Upper lobe of right lung (tissue), 1 donor: Measurements from ENCODE around the gene CFAP298. TPM values are rescaled to one million over a fixed set of nuclear protein-coding genes. Genes with fewer than 3 reads are reported as not detected.

ENCODE experiments used
- ATAC-seq: fragments of 200-7000 bp; cut with Tn5 transposase; one replicate; pipeline ENCODE4 v1.9.1; 2020; ENCODE audit warnings: mild to moderate bottlenecking, moderate library complexity
- DNase-seq: peaks from one replicate; pipeline ENCODE4 v3.0.0-alpha.2; 2020
- H3K27ac ChIP-seq: fragments of 200-600 bp; one replicate; pipeline ENCODE4 v1.8.0; 2022
- H3K27me3 ChIP-seq: fragments of 200-600 bp; one replicate; pipeline ENCODE4 v1.8.0; 2022; ENCODE audit warnings: mild to moderate bottlenecking
- H3K36me3 ChIP-seq: fragments of 200-600 bp; one replicate; pipeline ENCODE4 v1.8.0; 2022
- H3K4me1 ChIP-seq: fragments of 200-600 bp; one replicate; pipeline ENCODE4 v1.8.0; 2022
- H3K4me3 ChIP-seq: fragments of 200-600 bp; one replicate; pipeline ENCODE4 v1.8.0; 2022; ENCODE audit warnings: mild to moderate bottlenecking
- H3K9me3 ChIP-seq: fragments of 200-600 bp; one replicate; pipeline ENCODE4 v1.8.0; 2022
- intact Hi-C: fragments of 100-400 bp; cut with DNase I; formaldehyde crosslinking; loops from one replicate; pipeline ENCODE4 v1.11.0; 2022
- total RNA-seq: library from RNA; stranded (reverse); fragmentation: NEBNext Ultra II Directional; extraction: Animal tissue kit (Norgen Biotek cat#: 25700); gene quantifications from one replicate; pipeline ENCODE4 v1.2.1, GENCODE V29; 2021
- TF ChIP-seq, protein P1 (sequence below): fragments of 200-600 bp; IDR thresholded peaks from one replicate; pipeline ENCODE4 v1.8.0; 2022; ENCODE audit warnings: antibody characterized with exemption
- donor health status: DM: no; HTN: yes; CAD: no; lungs with severe emphysema.

The CFAP298 gene
- total RNA-seq, 1 donor from 2014 or later: 30.7 TPM

DNA sequence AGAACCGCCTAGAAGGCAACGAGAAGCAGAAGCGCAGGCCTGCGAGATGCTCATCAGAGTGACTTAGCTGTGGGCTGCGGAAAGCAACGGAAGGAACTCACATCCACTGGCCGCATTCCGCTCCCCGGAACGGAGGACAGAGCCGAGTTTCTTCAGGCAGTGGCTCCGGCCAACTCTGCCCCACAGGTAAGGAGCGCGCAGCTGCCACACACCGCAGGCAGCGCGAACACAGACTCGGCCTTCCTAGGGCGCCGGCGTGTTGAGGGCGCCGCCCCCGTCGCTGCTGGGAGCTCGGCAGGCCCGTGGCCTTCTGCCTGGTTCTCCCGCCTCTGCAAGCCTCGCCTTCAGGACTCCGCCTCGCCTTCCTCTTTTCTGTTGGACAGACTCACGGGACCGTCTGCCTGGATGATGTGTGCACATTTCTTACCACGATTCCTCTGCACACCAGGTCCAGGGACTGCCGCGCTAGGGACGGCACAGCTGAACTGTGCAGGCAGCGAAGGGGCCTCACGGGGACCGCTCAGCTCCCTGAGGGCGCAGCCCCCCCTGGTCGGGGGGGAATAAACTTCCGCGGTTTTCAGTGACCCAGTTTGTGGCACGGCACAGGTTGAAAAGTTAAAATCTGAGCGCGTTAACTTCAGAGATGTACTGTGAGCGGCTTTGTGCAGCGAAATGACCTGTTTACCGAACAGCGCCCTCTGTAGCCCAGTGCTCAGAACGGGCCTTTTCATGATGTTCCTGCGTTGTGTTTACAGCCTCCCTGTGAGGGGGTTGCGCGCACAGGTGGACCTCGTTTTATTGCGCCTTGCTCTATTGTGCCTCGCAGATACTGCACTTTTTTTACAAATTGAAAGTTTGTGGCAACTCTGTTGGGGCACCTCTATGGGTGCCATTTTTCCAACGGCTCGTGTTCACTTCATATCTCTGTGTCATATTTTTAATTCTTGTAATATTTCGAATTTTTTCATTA, 42.6 kb downstream of the CFAP298 start:
- peak overlapping the region; percentile 65 for H3K27ac ChIP-seq
- ATAC-seq (peak; percentile 95), DNase-seq (peak; percentile 89)
- no peaks in the 10 kb centered on the region for H3K27me3 ChIP-seq
- intact Hi-C loops: loop anchor here (10.0 kb wide), 1 partner anchor 165 kb away; no protein-coding TSS in a partner anchor
- peak overlapping the region; percentile 61 for H3K4me3 ChIP-seq
- H3K36me3 ChIP-seq: no peaks in the 10 kb centered on the region
- H3K4me1 ChIP-seq: peaks cover 7% of the 10 kb centered on the region
- H3K9me3 ChIP-seq: no peaks in the 10 kb centered on the region
- TF ChIP-seq, protein P1, sequence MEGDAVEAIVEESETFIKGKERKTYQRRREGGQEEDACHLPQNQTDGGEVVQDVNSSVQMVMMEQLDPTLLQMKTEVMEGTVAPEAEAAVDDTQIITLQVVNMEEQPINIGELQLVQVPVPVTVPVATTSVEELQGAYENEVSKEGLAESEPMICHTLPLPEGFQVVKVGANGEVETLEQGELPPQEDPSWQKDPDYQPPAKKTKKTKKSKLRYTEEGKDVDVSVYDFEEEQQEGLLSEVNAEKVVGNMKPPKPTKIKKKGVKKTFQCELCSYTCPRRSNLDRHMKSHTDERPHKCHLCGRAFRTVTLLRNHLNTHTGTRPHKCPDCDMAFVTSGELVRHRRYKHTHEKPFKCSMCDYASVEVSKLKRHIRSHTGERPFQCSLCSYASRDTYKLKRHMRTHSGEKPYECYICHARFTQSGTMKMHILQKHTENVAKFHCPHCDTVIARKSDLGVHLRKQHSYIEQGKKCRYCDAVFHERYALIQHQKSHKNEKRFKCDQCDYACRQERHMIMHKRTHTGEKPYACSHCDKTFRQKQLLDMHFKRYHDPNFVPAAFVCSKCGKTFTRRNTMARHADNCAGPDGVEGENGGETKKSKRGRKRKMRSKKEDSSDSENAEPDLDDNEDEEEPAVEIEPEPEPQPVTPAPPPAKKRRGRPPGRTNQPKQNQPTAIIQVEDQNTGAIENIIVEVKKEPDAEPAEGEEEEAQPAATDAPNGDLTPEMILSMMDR: peak; percentile 85

DNA sequence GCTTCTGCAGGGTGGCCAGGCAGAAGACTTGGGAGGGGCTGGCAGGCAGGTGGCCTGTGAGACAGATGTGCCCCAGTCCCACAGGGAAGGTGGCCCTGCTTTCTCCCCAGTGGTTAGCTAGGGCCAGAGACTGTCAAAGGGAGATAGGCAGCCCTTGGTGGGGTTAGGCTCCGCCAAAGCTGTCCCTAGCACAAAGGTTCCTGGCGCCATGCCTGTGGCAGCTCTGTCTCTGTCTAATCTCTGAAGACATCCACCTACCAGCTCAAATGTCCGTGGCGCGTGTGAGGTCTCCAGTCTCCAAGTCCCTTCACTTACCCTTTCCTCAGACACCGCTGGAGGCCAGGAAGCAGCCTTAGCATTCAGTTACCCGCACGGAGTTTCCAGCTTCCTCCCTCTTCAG, 44.6 kb downstream of the CFAP298 start:
- DNase-seq: no peak
- TF ChIP-seq, protein P1: no peak
- no peaks in the 10 kb centered on the region for H3K36me3 ChIP-seq
- no peak overlapping the region for H3K27ac ChIP-seq
- H3K27me3 ChIP-seq: no peaks in the 10 kb centered on the region
- no peak for ATAC-seq
- H3K9me3 ChIP-seq: no peaks in the 10 kb centered on the region
- peaks cover 7% of the 10 kb centered on the region for H3K4me1 ChIP-seq
- intact Hi-C loops: no loop called here
- H3K4me3 ChIP-seq: no peak overlapping the region

DNA sequence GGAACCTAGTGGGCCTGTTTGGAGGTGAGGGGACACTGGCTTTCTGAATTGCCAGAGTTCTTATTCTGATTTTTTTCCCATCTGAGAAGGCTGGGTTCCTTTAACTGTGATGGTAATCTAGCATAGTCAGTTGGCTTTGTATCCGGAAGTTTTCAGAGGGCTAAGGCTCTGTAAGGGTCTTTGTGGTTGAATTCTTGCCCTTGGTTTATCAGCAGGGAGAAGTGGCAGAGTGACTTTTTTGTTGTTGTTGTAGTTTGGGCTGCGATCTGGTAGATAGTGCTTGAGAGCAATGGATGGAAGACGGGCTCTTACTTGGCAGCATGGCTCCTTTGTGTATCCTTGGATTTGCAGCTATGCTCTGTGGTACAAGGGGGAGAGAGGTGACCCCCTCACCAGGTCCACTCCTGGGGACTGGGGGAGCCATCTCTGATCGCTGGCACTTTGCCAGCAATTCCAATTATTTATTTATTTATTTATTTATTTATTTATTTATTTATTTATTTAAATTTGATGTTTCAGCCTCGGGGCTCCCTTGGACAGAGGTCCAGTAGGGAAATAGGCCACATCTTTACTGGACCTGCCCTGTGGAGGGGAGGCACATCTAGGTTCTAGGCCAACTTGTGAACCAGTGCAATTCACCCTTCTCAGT, 45.3 kb downstream of the CFAP298 start:
- Histone ChIP-seq H3K27ac (no peak overlapping the region), H3K27me3 (no peaks in the 10 kb centered on the region), H3K36me3 (no peaks in the 10 kb centered on the region), H3K4me1 (peaks cover 7% of the 10 kb centered on the region), H3K4me3 (no peak overlapping the region), H3K9me3 (no peaks in the 10 kb centered on the region)
- intact Hi-C loops: no loop called here
- TF ChIP-seq, protein P1: no peak
- ATAC-seq (no peak), DNase-seq (no peak)

DNA sequence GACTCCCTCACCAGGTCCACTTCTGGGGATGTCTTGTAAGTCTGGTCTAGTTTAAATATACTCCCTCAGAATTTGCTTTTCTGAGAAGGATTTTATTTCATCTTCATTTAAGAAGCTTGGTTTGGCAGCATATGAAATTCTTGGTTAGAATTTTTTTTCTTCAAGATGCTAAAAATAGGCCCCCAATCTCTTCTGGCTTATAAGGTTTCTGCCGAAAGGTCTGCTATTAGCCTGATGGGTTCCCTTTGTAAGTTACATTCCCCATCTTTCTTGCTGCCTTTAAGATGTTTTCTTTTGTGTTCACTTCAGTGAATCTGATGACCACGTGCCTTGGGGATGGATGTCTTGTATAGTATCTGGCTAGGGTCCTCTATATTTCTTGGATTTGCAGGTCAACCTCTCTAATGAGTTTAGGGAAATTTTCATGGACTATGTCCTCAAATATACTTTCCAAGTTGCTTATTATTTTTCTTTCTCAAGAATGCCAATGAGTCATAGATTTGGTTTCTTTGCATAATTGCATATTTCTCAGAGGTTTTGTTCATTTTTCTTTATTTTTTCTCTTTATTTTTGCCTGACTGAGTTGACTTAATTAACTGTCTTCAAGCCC, 46.2 kb downstream of the CFAP298 start:
- intact Hi-C loops: no loop called here
- Histone ChIP-seq H3K4me1 (peaks cover 7% of the 10 kb centered on the region), H3K27me3 (no peaks in the 10 kb centered on the region), H3K27ac (no peak overlapping the region), H3K4me3 (no peak overlapping the region), H3K36me3 (no peaks in the 10 kb centered on the region), H3K9me3 (no peaks in the 10 kb centered on the region)
- DNase-seq: no peak
- no peak for ATAC-seq
- TF ChIP-seq, protein P1: no peak

DNA sequence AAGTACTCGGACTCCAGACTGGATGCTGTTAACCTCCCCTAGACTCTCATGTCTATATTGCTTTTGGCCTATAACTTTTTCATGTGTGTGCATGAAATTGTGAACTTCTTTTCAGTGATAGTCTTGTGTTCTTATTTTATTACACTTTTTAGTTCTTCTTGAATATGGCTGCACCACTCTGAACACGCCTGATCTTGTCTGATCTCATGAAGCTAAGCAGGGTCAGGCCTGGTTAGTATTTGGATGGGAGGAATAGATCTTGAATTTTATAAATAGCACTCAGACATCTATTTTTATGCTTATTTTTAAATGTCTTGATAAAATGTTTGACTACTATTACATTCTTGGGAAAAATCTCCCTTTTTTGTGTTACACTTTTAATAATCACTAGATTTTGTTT, 49.3 kb downstream of the CFAP298 start:
- ATAC-seq: no peak
- H3K27me3 ChIP-seq: no peaks in the 10 kb centered on the region
- intact Hi-C loops: no loop called here
- TF ChIP-seq, protein P1: no peak
- H3K4me1 ChIP-seq: no peaks in the 10 kb centered on the region
- H3K27ac ChIP-seq: no peak overlapping the region
- H3K4me3 ChIP-seq: no peak overlapping the region
- no peaks in the 10 kb centered on the region for H3K9me3 ChIP-seq
- no peak for DNase-seq
- H3K36me3 ChIP-seq: no peaks in the 10 kb centered on the region
